ENCODE data around the gene HSP90AB1.
"Not testable (repeated sequence)": the region's sequence is repeated elsewhere in the genome, so short reads cannot be mapped to it uniquely, and the experiment has no call there.

HSP90AB1 gene

GRCh38 chr6:44225579-44226325 lies 21.1 kb upstream of the HSP90AB1 start:
- peak; percentile 91 to 97 for DNase-seq
- peak; percentile 75 for TF ChIP-seq POLR2A (IDR thresholded peaks at IDR 0.05; ENCODE audit: low read length)
- peak; percentile 91 for TF ChIP-seq GATA1 (IDR thresholded peaks at IDR 0.05; ENCODE audit: low read depth, low read length)

GRCh38 chr6:44226368-44227147 lies 20.3 kb upstream of the HSP90AB1 start:
- no peak for TF ChIP-seq POLR2A (IDR thresholded peaks at IDR 0.05; ENCODE audit: low read length)
- TF ChIP-seq GATA1 (IDR thresholded peaks at IDR 0.05; ENCODE audit: low read depth, low read length) = no peak
- DNase-seq = peak; percentile 44 to 47

GRCh38 chr6:44227148-44227793 lies 19.6 kb upstream of the HSP90AB1 start:
- no peak for TF ChIP-seq GATA1 (IDR thresholded peaks at IDR 0.05; ENCODE audit: low read depth, low read length)
- no peak for TF ChIP-seq POLR2A (IDR thresholded peaks at IDR 0.05; ENCODE audit: low read length)
- DNase-seq = peak; percentile 76 to 81

- TF ChIP-seq POLR2A (IDR thresholded peaks at IDR 0.05; ENCODE audit: low read length) (no peak), GATA1 (IDR thresholded peaks at IDR 0.05; ENCODE audit: low read depth, low read length) (no peak)
- no peak for DNase-seq
Measured at GRCh38 chr6:44228031-44228430, 18.9 kb upstream of the HSP90AB1 start.

- no peak for DNase-seq
- TF ChIP-seq GATA1 (IDR thresholded peaks at IDR 0.05; ENCODE audit: low read depth, low read length) (no peak), POLR2A (IDR thresholded peaks at IDR 0.05; ENCODE audit: low read length) (no peak)
Measured at GRCh38 chr6:44228433-44228832, 18.5 kb upstream of the HSP90AB1 start.

- TF ChIP-seq GATA1 (IDR thresholded peaks at IDR 0.05; ENCODE audit: low read depth, low read length) = no peak
- TF ChIP-seq POLR2A (IDR thresholded peaks at IDR 0.05; ENCODE audit: low read length) = no peak
- DNase-seq = no peak
Measured at GRCh38 chr6:44228836-44229235, 18.1 kb upstream of the HSP90AB1 start.

- no peak for DNase-seq
- TF ChIP-seq GATA1 (IDR thresholded peaks at IDR 0.05; ENCODE audit: low read depth, low read length) (no peak), POLR2A (IDR thresholded peaks at IDR 0.05; ENCODE audit: low read length) (no peak)
Measured at GRCh38 chr6:44229376-44230033, 17.4 kb upstream of the HSP90AB1 start.

GRCh38 chr6:44230034-44230675 lies 16.7 kb upstream of the HSP90AB1 start:
- DNase-seq = no peak
- TF ChIP-seq POLR2A (IDR thresholded peaks at IDR 0.05; ENCODE audit: low read length) (no peak), GATA1 (IDR thresholded peaks at IDR 0.05; ENCODE audit: low read depth, low read length) (no peak)

GRCh38 chr6:44231426-44231825 lies 15.5 kb upstream of the HSP90AB1 start:
- not testable (repeated sequence) for DNase-seq

- TF ChIP-seq GATA1 (IDR thresholded peaks at IDR 0.05; ENCODE audit: low read depth, low read length) = no peak
- TF ChIP-seq POLR2A (IDR thresholded peaks at IDR 0.05; ENCODE audit: low read length) = no peak
- DNase-seq = no peak
Measured at GRCh38 chr6:44232676-44233566, 14.0 kb upstream of the HSP90AB1 start.

- TF ChIP-seq GATA1 (IDR thresholded peaks at IDR 0.05; ENCODE audit: low read depth, low read length) (no peak), POLR2A (IDR thresholded peaks at IDR 0.05; ENCODE audit: low read length) (no peak)
- no peak for DNase-seq
Measured at GRCh38 chr6:44233567-44234100, 13.3 kb upstream of the HSP90AB1 start.

Measured in erythroblast (primary cell).